CD4-positive, alpha-beta T cell treated with Interleukin-2 at 100 ng/mL for 4 hours (primary cell): ENCODE measurements around the gene IGFLR1.
A peak's percentile ranks its signal among the peaks of the same experiment; 100 is the strongest.

Experiments used
- DNase-seq: peaks from one replicate; pipeline ENCODE4 v3.0.0-alpha.2; 2020; ENCODE audit warnings: low spot score

IGFLR1 gene

DNA sequence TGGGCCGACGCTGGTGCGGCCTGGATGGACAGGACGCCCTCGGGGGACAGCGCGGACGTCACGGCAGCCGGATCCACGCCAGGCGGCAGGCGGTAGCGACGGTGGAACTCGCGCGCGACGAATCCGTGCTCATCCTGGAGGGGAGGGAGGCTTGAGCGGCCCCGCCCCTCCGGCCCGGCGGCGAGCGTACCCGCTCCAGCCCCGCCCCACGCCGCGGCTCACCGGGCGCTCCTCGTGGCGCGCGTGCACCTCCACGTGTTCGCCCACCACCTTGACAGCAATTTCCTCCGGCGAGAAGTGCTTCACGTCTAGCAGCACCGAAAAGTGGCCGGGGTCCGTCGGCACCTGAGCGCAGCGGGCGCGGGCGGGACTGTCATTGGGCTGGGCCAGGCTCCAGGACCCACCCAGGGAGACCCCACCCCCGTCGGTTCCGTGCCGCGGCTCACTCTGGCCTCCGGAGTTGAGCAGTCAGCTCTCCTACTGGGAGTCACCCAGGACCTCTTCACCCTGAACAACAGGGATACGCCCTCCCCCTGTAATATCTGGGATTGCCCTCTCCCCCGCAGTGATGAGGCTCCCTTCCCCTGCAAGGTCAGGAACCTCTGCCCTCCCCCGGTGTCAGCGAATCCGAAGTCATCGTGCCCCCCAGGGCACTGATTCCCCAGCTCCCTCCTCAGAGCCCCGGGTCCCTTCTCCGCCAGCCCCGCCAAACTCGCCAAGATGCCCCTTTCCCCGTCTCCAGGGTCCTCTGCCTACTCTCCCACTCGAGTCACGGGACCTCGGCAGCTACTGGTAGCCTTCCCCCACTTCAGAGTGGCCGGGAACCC, 13.5 kb upstream of the IGFLR1 start:
- DNase-seq: peak; percentile 51

DNA sequence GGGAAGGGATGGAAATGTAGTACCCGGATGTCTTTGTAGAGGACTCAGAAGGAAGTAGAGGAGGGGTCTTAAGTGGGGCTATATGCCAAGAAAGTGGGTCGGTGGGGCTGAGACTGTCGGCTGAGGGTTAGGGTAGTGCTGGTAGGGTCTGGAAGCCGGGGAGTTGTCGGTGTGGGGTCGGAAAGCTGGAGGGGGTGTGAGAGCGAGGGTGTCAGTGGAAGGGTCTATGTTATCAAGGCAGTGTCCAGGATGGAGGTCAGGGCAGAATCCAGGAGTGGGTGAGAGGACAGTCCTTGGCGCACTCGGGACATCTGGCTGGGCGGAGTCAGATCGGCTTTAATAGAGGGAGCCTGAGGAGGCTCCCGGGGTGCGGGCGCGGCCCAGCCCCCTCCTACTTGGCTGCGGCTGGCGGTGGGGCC, 12.9 kb upstream of the IGFLR1 start:
- no peak for DNase-seq

DNA sequence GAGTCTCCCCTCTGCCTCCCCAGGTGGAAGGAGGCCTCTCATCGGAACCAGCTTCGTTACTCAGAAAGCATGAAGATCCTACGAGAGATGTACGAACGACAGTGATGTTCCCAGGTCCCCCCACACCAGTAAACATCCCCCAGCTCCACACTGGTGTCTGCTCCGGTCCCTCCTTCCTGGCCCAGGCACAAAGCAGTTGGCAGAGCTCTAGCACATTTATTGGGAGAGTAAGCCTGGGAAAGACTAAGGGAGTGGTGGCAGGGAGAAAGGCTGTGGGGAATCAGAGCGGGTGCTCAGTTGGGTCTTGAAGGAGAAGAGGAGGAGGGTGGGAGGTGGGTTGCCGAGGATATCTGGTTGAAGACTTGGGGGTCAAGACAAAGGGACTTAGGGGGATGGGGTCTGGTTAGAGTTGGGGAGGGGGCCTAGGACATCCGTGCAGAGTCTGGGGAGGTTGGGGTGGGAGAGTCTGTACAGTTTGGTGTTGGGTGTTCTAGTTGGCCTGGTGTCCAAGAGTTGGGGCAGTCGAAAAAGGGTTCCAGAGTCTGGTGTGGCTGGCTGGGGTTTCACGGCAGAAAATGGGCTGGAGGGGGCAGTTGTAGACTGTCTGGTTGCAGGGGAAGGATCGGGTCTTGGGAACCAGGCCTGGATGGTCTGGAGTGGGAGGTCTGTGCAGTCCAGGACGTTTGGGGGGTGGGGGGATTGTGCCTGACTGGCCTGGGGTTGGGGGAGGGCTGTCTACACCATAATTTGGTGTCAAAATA, 12.3 kb upstream of the IGFLR1 start:
- DNase-seq: no peak

DNA sequence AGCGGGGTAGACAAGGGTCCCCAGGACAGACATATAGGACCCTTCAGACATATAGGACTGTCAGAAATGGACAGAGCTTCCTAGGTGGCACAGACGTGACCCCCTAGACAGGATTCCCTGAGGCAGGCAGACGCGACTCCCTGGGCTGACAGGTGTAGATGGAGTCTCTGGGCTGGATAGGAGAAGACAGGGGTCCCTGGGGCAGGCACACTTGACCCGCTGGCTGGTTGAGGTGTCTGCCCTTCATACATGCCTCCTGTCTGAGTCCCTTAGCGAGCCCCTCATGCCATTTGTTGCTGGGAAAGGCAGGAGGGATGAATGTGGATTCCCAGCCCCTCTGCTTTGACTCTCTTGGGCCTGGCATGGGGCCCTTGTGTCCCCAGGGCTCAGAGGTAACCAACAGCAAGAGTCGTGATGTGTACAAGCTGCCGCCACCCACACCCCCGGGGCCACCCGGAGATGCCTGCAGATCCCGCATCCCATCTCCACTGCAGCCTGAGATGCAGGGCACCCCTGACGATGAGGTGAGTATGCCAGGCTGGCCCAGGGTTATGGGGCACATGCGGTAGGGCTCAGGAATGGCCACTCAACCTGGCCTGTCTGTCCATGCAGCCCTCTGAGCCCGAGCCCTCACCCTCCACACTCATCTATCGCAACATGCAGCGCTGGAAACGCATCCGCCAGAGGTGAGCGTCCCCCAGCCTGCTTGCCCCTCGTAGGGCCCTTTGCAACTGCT, 11.6 kb upstream of the IGFLR1 start:
- no peak for DNase-seq

DNA sequence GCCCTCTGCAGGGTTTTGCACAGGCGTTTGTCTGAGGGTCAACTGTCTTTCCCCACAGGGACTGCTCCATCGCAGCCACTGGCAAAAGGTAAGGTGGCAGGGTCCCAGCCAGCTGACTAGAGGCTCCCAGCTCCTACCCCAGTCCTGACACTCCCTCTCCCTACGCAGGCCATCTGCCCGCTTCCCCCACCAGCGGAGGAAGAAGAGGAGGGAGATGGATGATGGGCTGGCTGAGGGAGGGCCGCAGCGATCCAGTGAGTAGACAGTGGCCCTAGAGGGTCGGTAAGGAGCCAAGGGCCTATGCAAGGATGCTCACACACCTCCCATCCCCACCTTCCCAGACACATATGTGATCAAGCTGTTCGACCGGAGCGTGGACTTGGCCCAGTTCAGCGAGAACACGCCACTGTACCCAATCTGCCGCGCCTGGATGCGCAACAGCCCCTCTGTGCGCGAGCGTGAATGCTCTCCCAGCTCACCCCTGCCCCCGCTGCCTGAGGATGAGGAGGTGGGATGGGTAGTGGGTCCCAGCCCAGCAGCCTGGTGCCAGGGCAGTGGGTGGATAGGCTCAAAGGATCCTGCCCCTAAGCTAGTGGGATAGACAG, 10.6 kb upstream of the IGFLR1 start:
- DNase-seq: no peak

DNA sequence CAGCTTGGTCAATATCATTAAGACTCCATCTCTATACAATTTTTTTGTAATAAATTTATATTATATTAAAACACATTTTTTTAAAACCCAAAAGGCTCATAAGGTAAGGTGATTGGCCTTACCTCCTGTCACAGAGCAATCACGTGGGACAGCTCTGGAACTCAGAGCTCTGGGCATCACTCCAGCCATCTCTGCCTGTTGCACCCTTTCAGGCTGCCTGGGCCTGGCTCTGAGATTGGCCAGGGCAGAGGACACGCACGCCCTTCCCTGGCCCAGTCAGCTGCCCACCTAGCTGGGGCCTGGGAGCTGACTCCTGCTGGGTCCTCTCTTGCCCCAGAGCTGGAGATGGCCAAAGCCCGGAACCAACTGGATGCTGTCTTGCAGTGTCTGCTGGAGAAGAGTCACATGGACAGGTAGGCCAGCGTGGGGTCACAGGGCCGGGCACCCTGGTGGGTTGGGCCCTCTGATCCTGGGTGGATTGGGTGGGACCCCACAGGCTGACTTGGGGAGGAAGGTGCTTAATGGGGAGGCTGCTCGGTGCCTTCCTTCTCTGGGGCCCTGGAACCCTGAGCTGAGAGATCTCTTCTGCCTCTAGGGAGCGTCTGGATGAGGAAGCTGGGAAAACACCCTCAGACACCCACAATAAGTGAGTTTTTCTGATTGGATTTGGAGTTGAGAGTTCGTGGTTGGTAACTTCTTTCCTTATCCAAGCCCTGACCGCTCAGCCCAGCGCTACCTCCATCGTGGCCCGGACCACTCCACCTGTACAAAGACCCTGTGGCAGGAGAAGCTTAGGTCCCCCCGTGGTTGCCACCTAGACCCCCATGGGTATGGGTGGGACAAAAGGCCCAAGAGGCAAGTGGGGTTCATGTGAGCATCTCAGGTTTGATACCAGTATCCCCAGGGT, 9.8 kb upstream of the IGFLR1 start:
- DNase-seq: no peak

DNA sequence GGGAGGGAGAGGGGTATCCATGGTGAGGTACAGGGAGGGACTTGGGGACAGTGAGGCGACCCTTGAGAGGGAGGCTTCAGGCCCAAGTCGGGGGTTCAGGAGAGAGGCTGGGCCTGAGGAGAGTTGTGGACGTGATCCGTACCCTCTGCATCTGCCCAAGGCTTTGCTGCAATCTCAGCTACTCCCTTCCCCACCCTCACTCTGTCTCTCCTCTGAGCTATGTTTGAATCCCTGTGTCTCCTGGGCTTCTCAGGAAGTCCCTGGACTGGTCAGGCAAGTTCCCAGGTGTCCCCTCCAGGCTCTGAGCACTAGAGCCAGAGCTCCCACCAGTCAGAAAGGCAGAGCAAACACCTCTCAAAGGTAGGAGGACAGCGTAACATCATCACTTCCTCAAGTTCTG, 7.9 kb upstream of the IGFLR1 start:
- no peak for DNase-seq

DNA sequence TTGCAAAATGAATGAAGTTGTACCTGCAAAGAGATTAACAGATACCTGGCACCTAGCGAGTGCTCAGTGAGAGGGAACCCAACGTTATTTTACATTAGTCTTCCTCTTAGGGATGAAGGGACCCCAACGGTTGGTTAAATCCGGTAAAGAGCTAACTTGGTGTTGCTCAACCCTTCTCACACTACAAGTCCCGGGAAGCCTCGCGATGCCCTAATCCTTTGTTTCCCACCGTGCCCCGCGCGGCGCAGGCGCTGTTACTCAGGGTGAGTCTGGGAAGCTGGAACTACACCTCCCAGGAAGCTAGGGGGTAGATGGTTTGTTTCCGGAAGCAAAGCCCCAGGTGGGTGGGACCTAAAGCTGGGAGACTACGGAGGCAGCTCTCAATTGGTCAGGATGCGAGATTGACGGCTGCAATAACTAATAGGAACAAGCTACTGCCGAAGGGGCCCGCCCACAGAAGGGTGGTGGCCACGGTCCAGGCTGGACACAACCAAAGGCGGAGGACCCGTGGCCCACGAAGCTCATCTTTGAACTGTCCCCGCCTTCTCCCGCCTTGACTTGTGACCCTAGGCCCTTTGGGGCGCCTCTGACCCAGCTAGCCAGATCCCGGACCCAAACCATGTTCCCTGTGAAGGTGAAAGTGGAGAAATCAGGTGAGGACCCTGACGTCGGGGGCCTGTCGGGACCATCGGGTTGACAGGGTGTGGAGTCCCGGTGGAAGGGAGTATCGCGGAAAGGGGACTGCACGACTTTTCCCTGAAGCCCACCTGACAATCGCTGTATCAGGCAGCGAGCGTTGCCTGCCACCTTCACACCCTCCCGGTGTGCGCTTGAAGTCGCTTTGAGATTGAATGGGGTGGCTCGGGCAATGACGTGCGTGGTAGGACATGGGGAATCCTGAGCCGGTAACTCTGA, 6.1 kb upstream of the IGFLR1 start, which contains the start of gene LIN37:
Gene LIN37, plus strand, starts transcription at position 471 of the 915 bp plus-strand sequence. Its CDS starts 149 bp downstream, at position 620.
- DNase-seq: peak; percentile 99

DNA sequence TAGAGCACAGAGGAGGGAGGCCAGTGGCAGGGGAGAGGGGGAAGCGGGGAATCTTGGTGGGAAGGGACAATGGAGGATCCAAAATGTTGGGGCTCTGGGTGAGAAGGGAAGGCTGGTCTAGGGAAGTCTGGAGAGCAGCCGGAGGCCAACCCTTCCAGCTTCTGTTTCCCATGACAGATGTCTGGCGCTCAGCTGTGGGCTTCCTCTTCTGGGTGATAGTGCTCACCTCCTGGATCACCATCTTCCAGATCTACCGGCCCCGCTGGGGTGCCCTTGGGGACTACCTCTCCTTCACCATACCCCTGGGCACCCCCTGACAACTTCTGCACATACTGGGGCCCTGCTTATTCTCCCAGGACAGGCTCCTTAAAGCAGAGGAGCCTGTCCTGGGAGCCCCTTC, 4.3 kb upstream of the IGFLR1 start:
- DNase-seq: no peak

DNA sequence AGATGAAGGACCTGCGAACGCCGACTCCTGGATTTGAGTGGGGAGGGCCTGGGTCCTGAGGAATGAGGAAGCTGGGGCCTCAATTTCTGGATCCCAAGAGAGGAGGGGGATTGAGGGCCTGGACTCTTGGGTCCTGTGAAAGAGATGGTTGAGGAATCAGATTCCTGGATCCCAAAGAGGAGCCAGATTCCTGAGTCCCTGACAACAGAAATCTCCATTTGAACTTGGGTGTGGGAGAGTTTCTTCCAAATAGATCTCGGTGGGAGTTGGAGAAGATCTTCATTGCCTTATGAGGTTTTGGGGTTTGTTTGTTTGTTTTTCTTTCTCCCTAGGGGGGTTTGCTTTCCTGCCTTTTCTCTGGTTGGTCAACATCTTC, 3.8 kb upstream of the IGFLR1 start:
- DNase-seq: no peak

DNA sequence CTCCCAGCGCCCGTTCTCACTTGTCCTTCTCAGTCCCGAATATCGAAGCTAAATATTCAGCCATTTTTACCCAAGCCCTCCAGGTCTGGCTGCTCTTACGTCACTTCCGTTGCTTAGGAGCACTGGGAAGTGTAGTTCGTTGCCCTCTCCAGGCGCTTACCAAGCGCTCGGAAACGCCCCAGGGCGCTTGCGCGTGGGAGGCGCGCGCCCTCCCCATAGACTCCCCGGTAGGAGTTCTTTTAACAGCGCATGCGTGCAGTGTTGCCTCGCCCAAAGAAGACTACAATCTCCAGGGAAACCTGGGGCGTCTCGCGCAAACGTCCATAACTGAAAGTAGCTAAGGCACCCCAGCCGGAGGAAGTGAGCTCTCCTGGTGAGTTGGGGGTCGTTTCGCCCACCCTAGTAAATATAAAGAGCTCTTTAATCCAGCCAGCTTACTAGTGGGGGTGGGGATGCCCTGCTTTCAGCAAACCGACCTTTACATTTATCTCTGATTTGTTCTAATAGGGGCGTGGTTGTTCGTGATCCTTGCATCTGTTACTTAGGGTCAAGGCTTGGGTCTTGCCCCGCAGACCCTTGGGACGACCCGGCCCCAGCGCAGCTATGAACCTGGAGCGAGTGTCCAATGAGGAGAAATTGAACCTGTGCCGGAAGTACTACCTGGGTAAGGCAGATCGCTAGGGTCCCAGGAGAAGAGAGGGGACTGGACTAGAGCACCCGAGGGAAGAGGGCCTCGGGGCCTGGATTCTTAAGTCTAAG, 3.3 kb upstream of the IGFLR1 start, which contains the start of the genes PSENEN and U2AF1L4:
Gene PSENEN, plus strand, starts transcription at position 324 of the 759 bp plus-strand sequence. Its CDS starts 280 bp downstream, at position 604.
Gene U2AF1L4, minus strand, starts transcription at position 91 of the 759 bp plus-strand sequence. Its CDS starts 27 bp downstream, at position 64.
- peak; percentile 99 for DNase-seq

DNA sequence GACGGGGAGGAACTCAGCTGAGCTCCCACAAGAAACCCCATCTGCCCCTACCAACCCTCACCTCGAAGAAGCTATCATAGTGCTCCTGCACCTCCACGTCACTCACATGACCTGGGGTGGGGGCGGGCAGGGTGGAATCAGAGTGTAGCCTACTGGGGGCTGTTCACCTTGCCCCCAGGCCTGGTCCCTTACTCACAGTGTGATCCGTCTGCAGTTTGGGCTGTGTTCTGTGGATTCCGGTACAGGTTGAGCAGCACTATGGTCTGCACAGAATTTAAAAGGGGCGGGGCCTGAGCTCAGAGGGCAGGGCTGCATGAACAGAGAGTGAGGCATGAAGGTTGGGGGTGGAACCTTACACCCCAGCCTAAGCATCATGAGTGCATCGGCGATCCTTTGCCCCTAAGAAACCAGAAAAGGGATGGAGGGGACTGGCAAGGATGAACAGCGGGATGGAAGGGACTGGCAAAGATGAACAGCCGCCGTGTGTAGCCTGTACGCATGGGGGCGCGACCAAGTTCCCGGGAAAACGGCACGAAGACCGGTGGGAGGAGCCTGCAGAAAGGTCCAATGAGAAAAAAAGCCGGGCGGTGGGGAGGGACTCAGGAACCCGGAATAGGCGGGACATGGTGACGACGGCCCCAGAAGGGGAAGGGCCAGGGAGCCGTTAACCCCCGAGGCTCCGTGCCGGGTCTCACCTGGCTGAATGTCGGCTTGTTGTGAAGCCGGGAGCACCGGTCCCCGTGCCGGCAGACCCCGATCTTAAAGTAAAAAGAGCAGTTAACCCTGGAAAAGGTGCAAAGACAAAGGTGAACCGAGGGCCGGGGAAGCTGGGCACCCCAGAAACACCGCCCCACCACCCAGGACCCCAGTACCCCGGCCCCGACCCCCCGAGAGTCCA, 2.4 kb upstream of the IGFLR1 start:
- peak; percentile 95 for DNase-seq

DNA sequence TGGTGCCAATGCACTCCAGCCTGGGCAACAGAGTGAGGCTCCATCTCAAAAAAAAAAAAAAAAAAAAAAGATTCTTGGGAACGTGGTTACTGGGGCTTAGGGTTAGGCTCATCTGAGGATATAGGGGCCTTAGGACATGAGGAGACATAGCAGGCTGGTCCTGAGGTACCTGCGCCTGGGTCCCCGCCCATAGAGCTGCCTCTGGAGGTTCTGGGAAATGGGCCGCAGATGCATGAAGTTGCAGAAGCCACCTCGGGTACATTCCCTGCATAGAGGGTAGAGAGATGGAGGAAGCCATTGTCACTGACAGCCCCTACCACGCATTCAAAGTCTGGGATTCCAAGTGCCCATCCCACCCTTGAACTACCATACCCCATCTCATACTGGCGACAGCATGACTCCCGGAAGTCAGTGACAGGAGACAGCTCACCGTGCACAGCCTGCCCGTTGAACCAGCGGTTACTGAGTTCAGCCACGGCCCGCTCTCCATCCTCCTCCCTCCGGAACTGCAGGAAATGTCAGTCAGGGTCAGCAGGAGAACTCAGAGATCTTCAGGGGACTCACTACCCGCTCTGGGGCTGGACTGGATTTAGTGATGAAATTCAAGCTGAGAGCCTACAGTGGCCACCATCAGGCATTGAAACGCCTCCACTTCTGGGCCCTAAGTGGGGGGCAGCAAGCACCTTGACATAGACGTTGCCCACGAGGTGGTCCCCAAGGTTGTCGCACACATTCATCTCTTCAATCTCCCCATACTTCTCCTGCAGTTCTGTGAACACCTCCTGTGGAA, 1.6 kb upstream of the IGFLR1 start:
- no peak for DNase-seq

DNA sequence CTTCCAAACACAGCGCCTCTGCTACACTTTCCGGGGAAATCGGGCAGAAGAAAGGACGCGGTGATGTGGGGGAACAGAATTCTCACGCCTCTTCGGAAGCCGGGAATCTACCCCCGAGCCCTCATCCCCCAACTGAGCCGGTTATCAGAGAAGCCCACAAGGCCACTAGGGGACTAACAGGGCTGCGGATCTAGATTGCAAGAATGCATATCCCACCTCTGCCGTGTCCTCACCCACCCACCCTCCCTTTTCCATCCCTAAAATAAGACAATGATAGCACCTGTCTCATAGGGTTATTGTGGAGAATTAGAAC, 1.1 kb downstream of the IGFLR1 start:
- DNase-seq: no peak

DNA sequence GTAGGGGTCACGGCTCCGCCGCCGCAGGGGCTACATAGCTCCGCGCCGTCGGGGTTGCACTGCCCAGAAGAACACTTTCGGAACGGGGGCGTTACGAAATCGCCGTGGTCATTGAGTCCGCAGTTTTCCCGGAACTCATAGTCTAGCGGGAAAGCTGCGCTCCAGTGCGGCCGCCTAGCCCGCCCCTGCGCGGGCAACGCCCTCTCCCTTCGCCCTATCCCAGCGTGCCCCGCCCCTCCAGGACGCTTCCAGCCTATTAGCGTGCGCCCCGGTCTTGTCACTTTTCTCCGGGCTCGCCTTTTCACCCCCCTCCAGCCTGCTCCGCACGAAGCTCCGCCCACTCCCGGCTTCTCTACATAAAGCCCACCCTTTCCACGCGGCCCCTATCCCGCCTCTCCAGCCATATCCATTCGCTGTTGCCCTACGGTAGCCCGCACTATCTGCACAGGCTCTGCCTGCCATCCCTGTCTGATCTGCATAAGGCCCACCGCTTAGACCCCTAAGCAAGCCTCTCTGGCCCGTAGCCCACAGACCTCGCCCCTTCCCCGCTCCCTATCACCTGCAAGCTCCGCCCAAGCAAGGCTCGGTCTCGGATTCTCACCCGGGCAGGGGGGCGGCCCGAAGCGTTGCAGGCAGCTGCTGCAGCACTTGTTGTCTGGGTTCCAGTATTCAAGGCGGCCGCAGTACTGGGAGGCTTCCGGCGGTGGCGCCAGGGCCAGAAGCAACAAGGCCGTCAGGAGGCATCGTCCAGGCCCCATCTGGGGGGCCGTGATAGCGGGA, 1.6 kb downstream of the IGFLR1 start:
- peak; percentile 94 for DNase-seq

DNA sequence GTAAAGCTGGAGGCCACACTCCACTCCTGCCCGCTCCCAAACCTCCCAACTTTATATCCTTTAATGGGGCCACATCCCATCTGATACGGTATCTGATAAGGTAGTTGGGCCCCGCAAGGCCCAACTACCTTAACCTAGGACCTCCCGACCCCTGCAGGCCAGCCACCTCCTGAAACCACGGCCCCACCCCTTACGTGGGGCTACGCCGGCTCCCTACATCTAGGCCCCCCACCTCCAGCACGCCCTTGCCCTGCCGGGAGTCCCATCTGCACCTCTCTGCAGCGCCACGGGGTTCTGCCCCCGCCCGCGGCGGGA, 2.2 kb downstream of the IGFLR1 start:
- DNase-seq: no peak
